HUES64 (cell line): ENCODE measurements around the gene WNT1.

Experiments used
- H3K27ac ChIP-seq: 2 replicates; pipeline ENCODE4 v1.7.0; 2013; ENCODE audit warnings: low read depth, low read length, inconsistent platforms
- H3K27me3 ChIP-seq: 2 replicates; pipeline ENCODE4 v1.6.1; 2013; ENCODE audit warnings: mild to moderate bottlenecking, low read length; ENCODE audit not compliant: insufficient read depth
- H3K36me3 ChIP-seq: 2 replicates; pipeline ENCODE4 v1.6.1; 2013; ENCODE audit warnings: mild to moderate bottlenecking, low read length; ENCODE audit not compliant: insufficient read depth
- H3K4me1 ChIP-seq: 2 replicates; pipeline ENCODE4 v1.6.1; 2013; ENCODE audit warnings: mild to moderate bottlenecking, low read length, moderate library complexity; ENCODE audit not compliant: insufficient read depth
- H3K4me3 ChIP-seq: 2 replicates; pipeline ENCODE4 v1.5.1; 2013; ENCODE audit warnings: mild to moderate bottlenecking, low read length, moderate library complexity
- H3K9ac ChIP-seq: 2 replicates; pipeline ENCODE4 v1.6.1; 2013; ENCODE audit warnings: mild to moderate bottlenecking, low read depth, low read length
- H3K9me3 ChIP-seq: 2 replicates; pipeline ENCODE4 v1.6.1; 2013; ENCODE audit warnings: low read depth, low read length; ENCODE audit not compliant: insufficient read depth
- WGBS: fragments of 150-250, 120-280 bp; methylation state at CpG from one replicate; pipeline ENCODE4 v1.1.7; 2013; ENCODE audit warnings: missing lambda C conversion rate; 5-methylcytosine and 5-hydroxymethylcytosine counted together

Gene WNT1

GRCh38 chr12:48946205-48946604 is 31.9 kb upstream of the WNT1 start:
- Histone ChIP-seq H3K27me3 (no peaks in the 10 kb centered on the region), H3K9me3 (no peaks in the 10 kb centered on the region), H3K4me1 (no peaks in the 10 kb centered on the region), H3K9ac (no peak overlapping the region), H3K36me3 (peaks cover 18% of the 10 kb centered on the region; the same call in 1 of the 2 replicates), H3K27ac (no peak overlapping the region), H3K4me3 (no peak overlapping the region)

- Histone ChIP-seq H3K27ac (no peak overlapping the region), H3K27me3 (no peaks in the 10 kb centered on the region), H3K36me3 (peaks cover 13% of the 10 kb centered on the region), H3K4me1 (no peaks in the 10 kb centered on the region), H3K4me3 (no peak overlapping the region), H3K9ac (no peak overlapping the region), H3K9me3 (no peaks in the 10 kb centered on the region)
- 95% methylated on average over 6 of the region's 6 CpGs for WGBS
Measured at GRCh38 chr12:48946943-48947342, 31.2 kb upstream of the WNT1 start.

- Histone ChIP-seq H3K4me3 (no peak overlapping the region), H3K36me3 (peaks cover 19% of the 10 kb centered on the region), H3K9me3 (no peaks in the 10 kb centered on the region), H3K4me1 (no peaks in the 10 kb centered on the region), H3K9ac (no peak overlapping the region), H3K27ac (no peak overlapping the region), H3K27me3 (no peaks in the 10 kb centered on the region)
- WGBS, result 94% methylated on average over 3 of the region's 3 CpGs
Measured at GRCh38 chr12:48947727-48948126, 30.4 kb upstream of the WNT1 start.

- peaks cover 49% of the 10 kb centered on the region for H3K36me3 ChIP-seq
- no peak overlapping the region for H3K27ac ChIP-seq
- 90% methylated on average over 4 of the region's 4 CpGs for WGBS
- no peak overlapping the region for H3K9ac ChIP-seq
- H3K4me1 ChIP-seq, result peaks cover 8% of the 10 kb centered on the region; the same call in 1 of the 2 replicates
- H3K27me3 ChIP-seq, result no peaks in the 10 kb centered on the region
- no peak overlapping the region for H3K4me3 ChIP-seq
- H3K9me3 ChIP-seq, result no peaks in the 10 kb centered on the region
Measured at GRCh38 chr12:48952691-48953090, 25.4 kb upstream of the WNT1 start.

GRCh38 chr12:48954061-48954460 is 24.1 kb upstream of the WNT1 start:
- WGBS, result 93% methylated on average over 3 of the region's 3 CpGs
- H3K9me3 ChIP-seq, result no peaks in the 10 kb centered on the region
- H3K27me3 ChIP-seq, result no peaks in the 10 kb centered on the region
- H3K27ac ChIP-seq, result no peak overlapping the region
- H3K4me1 ChIP-seq, result peaks cover 8% of the 10 kb centered on the region; the same call in 1 of the 2 replicates
- H3K4me3 ChIP-seq, result no peak overlapping the region
- H3K36me3 ChIP-seq, result peaks cover 45% of the 10 kb centered on the region
- no peak overlapping the region for H3K9ac ChIP-seq

GRCh38 chr12:48954841-48955501 is 23.2 kb upstream of the WNT1 start:
- Histone ChIP-seq H3K36me3 (peaks cover 42% of the 10 kb centered on the region), H3K27me3 (no peaks in the 10 kb centered on the region), H3K9ac (no peak overlapping the region), H3K4me3 (peak overlapping the region; percentile 98), H3K27ac (no peak overlapping the region), H3K4me1 (peaks cover 8% of the 10 kb centered on the region; the same call in 1 of the 2 replicates), H3K9me3 (no peaks in the 10 kb centered on the region)
- WGBS, result 95% methylated on average over 3 of the region's 3 CpGs

GRCh38 chr12:48956279-48957140 is 21.6 kb upstream of the WNT1 start:
- peak overlapping the region; percentile 95 for H3K9ac ChIP-seq
- H3K9me3 ChIP-seq, result no peaks in the 10 kb centered on the region
- peaks cover 8% of the 10 kb centered on the region; the same call in 1 of the 2 replicates for H3K4me1 ChIP-seq
- H3K27ac ChIP-seq, result peak overlapping the region; percentile 96
- 0% methylated on average over 27 of the region's 29 CpGs for WGBS
- H3K36me3 ChIP-seq, result peaks cover 42% of the 10 kb centered on the region
- H3K27me3 ChIP-seq, result no peaks in the 10 kb centered on the region
- H3K4me3 ChIP-seq, result peak overlapping the region; percentile 98

- H3K4me3 ChIP-seq, result peak within 1 kb of the TSS; percentile 98
- peaks cover 37% of the 10 kb centered on the region for H3K36me3 ChIP-seq
- no peaks in the 10 kb centered on the region for H3K27me3 ChIP-seq
- WGBS, result under 1% methylated on average over 58 of the region's 58 CpGs
- H3K9me3 ChIP-seq, result no peaks in the 10 kb centered on the region
- H3K9ac ChIP-seq, result peak within 1 kb of the TSS; percentile 95
- H3K27ac ChIP-seq, result peak within 1 kb of the TSS; percentile 96
- H3K4me1 ChIP-seq, result peaks cover 8% of the 10 kb centered on the region; the same call in 1 of the 2 replicates
Measured at GRCh38 chr12:48957141-48958048, 20.7 kb upstream of the WNT1 start, which contains the start of gene ARF3. Gene ARF3 (minus strand): TSS chr12:48957487. CDS start chr12:48941095, 16,392 bp downstream.

GRCh38 chr12:48958049-48958388 is 20.1 kb upstream of the WNT1 start:
- Histone ChIP-seq H3K4me3 (peak overlapping the region; percentile 98), H3K9me3 (no peaks in the 10 kb centered on the region), H3K36me3 (peaks cover 30% of the 10 kb centered on the region), H3K27ac (peak overlapping the region; percentile 61; the same call in 1 of the 2 replicates), H3K9ac (peak overlapping the region; percentile 95), H3K4me1 (peaks cover 8% of the 10 kb centered on the region; the same call in 1 of the 2 replicates), H3K27me3 (no peaks in the 10 kb centered on the region)
- 60% methylated on average over 2 of the region's 3 CpGs for WGBS

- Histone ChIP-seq H3K36me3 (peaks cover 2% of the 10 kb centered on the region; the same call in 1 of the 2 replicates), H3K9me3 (no peaks in the 10 kb centered on the region), H3K27ac (no peak overlapping the region), H3K4me1 (peaks cover 18% of the 10 kb centered on the region), H3K9ac (no peak overlapping the region), H3K4me3 (no peak overlapping the region), H3K27me3 (no peaks in the 10 kb centered on the region)
- WGBS, result 78% methylated on average over 3 of the region's 3 CpGs
Measured at GRCh38 chr12:48960834-48961233, 17.3 kb upstream of the WNT1 start.
